DND-41 (cell line): Measurements from ENCODE around the gene S100A12.

ENCODE experiments used
- ATAC-seq: fragments of 200-7000 bp; cut with Tn5 transposase; 3 replicates; pipeline ENCODE4 v1.9.1; 2021; ENCODE audit warnings: low read depth; ENCODE audit not compliant: insufficient read depth
- DNase-seq: peaks from one replicate; pipeline ENCODE4 v3.0.0-alpha.2; 2020
- H2AFZ ChIP-seq: 2 replicates; pipeline ENCODE4 v1.6.0; 2012; ENCODE audit warnings: low read depth, low read length
- H3K27ac ChIP-seq: 2 replicates; pipeline ENCODE4 v1.5.1; 2012; ENCODE audit warnings: low read length, inconsistent platforms
- H3K27me3 ChIP-seq: fragments of 200-600 bp; sonication (generic); 2 replicates; pipeline ENCODE4 v1.6.0; 2012; ENCODE audit warnings: low read length, mild to moderate bottlenecking, inconsistent platforms; ENCODE audit not compliant: insufficient read depth, poor library complexity
- H3K36me3 ChIP-seq: 2 replicates; pipeline ENCODE4 v1.5.1; 2012; ENCODE audit warnings: low read length, inconsistent platforms; ENCODE audit not compliant: insufficient read depth
- H3K4me1 ChIP-seq: 2 replicates; pipeline ENCODE4 v1.5.1; 2012; ENCODE audit warnings: mild to moderate bottlenecking, low read length; ENCODE audit not compliant: insufficient read depth
- H3K4me2 ChIP-seq: 2 replicates; pipeline ENCODE4 v1.6.0; 2012; ENCODE audit warnings: mild to moderate bottlenecking, moderate library complexity, low read length, inconsistent platforms; ENCODE audit not compliant: insufficient read depth
- H3K4me3 ChIP-seq, 2 experiments: fragments of 200-600 bp in 1 of 2; shearing (Covaris generic) in 1 of 2; 2 replicates each; pipeline ENCODE4 v1.5.1; 2012 to 2016; ENCODE audit warnings: inconsistent platforms in 2 of 2, low read length in 2 of 2, mild to moderate bottlenecking in 2 of 2, low read depth in 1 of 2, moderate library complexity in 1 of 2
- H3K79me2 ChIP-seq: 2 replicates; pipeline ENCODE4 v1.6.0; 2012; ENCODE audit warnings: low read length, inconsistent platforms; ENCODE audit not compliant: insufficient read depth
- H3K9ac ChIP-seq: 2 replicates; pipeline ENCODE4 v1.6.0; 2012; ENCODE audit warnings: low read depth, mild to moderate bottlenecking, inconsistent platforms, low read length, moderate library complexity
- H3K9me3 ChIP-seq: 2 replicates; pipeline ENCODE4 v1.5.1; 2012; ENCODE audit warnings: low read length, moderate library complexity, mild to moderate bottlenecking, inconsistent platforms; ENCODE audit not compliant: insufficient read depth, severe bottlenecking
- H4K20me1 ChIP-seq: 2 replicates; pipeline ENCODE4 v1.6.0; 2012; ENCODE audit warnings: low read length; ENCODE audit not compliant: insufficient read depth
- CTCF ChIP-seq: IDR thresholded peaks from 2 replicates; pipeline ENCODE4 v1.5.1; 2012; ENCODE audit warnings: borderline replicate concordance, low read length, moderate library complexity, mild to moderate bottlenecking; ENCODE audit not compliant: poor library complexity, severe bottlenecking; ENCODE audit errors: extremely low read depth
- EZH2 ChIP-seq: IDR thresholded peaks from 3 replicates; pipeline ENCODE4 v1.6.1; 2012; ENCODE audit warnings: borderline replicate concordance, low read depth, mild to moderate bottlenecking, moderate library complexity, low read length, inconsistent platforms; ENCODE audit not compliant: severe bottlenecking

Gene S100A12

GRCh38 chr1:153344718-153345025 lies 30.7 kb downstream of the S100A12 start:
- H3K27me3 ChIP-seq, result peaks cover 37% of the 10 kb centered on the region
- no peaks in the 10 kb centered on the region for H3K36me3 ChIP-seq
- no peaks in the 10 kb centered on the region for H3K79me2 ChIP-seq
- TF ChIP-seq EZH2 (no peak), CTCF (no peak)
- H3K9ac ChIP-seq, result no peak overlapping the region
- no peak for DNase-seq
- no peak overlapping the region for H2AFZ ChIP-seq
- H4K20me1 ChIP-seq, result peaks cover 3% of the 10 kb centered on the region; the same call in 1 of the 2 replicates
- H3K4me3 ChIP-seq, result no peak overlapping the region
- no peak overlapping the region for H3K27ac ChIP-seq
- ATAC-seq, result no peak
- H3K4me2 ChIP-seq, result no peak overlapping the region
- H3K9me3 ChIP-seq, result no peaks in the 10 kb centered on the region
- H3K4me1 ChIP-seq, result no peaks in the 10 kb centered on the region

- H3K27me3 ChIP-seq, result peaks cover 37% of the 10 kb centered on the region
- H3K4me1 ChIP-seq, result no peaks in the 10 kb centered on the region
- ATAC-seq, result no peak
- H3K27ac ChIP-seq, result no peak overlapping the region
- H4K20me1 ChIP-seq, result peaks cover 3% of the 10 kb centered on the region; the same call in 1 of the 2 replicates
- H2AFZ ChIP-seq, result no peak overlapping the region
- no peak overlapping the region for H3K4me3 ChIP-seq
- TF ChIP-seq EZH2, result no peak
- no peak for TF ChIP-seq CTCF
- no peak overlapping the region for H3K4me2 ChIP-seq
- DNase-seq, result no peak
- H3K9ac ChIP-seq, result no peak overlapping the region
- H3K36me3 ChIP-seq, result no peaks in the 10 kb centered on the region
- no peaks in the 10 kb centered on the region for H3K79me2 ChIP-seq
- no peaks in the 10 kb centered on the region for H3K9me3 ChIP-seq
These were observed 31.4 kb downstream of the S100A12 start for GRCh38 chr1:153343811-153344717.

DNA sequence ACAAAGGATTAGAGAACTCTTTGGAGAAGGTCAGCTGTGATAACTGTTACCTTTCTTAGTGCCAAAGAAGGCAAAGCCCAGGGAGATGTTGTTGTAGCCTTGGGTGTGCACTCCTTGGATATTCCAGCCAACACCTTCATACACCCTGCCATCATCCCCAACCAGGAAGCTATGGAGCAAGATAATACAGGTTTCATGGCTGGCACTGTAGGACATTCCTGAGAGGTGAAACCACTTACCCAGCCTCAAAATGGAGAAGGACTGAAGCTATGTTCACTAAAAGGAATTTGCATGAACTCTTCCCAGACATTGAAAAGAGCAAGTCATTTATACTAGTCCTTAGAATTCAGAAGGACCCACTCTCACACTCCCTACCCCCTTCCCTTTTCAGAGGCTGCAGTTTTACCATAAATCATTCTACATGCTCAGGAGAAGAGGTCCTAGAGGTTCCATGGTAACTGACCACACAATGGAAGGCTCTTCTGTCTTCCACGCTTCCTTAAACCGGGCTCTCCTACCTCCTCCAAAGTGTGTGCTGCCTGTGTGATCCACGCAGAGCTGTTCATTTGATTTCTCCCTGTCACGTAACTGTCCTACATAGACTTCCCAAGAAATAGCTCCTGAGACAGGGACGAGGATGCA lies 32.3 kb downstream of the S100A12 start:
- H3K79me2 ChIP-seq, result no peaks in the 10 kb centered on the region
- no peak overlapping the region for H3K9ac ChIP-seq
- H3K4me1 ChIP-seq, result no peaks in the 10 kb centered on the region
- no peaks in the 10 kb centered on the region for H3K9me3 ChIP-seq
- no peak overlapping the region for H3K27ac ChIP-seq
- peaks cover 3% of the 10 kb centered on the region; the same call in 1 of the 2 replicates for H4K20me1 ChIP-seq
- no peaks in the 10 kb centered on the region for H3K36me3 ChIP-seq
- peaks cover 37% of the 10 kb centered on the region for H3K27me3 ChIP-seq
- H3K4me3 ChIP-seq, result no peak overlapping the region
- H3K4me2 ChIP-seq, result no peak overlapping the region
- TF ChIP-seq EZH2 (no peak), CTCF (no peak)
- ATAC-seq (no peak), DNase-seq (no peak)
- H2AFZ ChIP-seq, result no peak overlapping the region
